SK-N-SH (cell line): Measurements from ENCODE around the gene ADAD2.

Source experiments
- CHD2 ChIP-seq: fragments of 150-350 bp; IDR thresholded peaks from 2 replicates; pipeline ENCODE4 v1.6.1; 2018; ENCODE audit warnings: low read length; ENCODE audit not compliant: partially characterized antibody
- EP300 ChIP-seq, 2 experiments: IDR thresholded peaks; 2 replicates each; pipeline versions ENCODE4 v1.4.0 to v1.6.1; 2012; ENCODE audit warnings: borderline replicate concordance in 1 of 2, low read depth in 1 of 2, low read length in 1 of 2
- FOXM1 ChIP-seq: IDR thresholded peaks from 2 replicates; pipeline ENCODE4 v1.4.0; 2012; ENCODE audit warnings: low read depth, mild to moderate bottlenecking
- GABPA ChIP-seq: IDR thresholded peaks from 2 replicates; pipeline ENCODE4 v1.4.0; 2012; ENCODE audit warnings: low read depth, mild to moderate bottlenecking
- NRF1 ChIP-seq: IDR thresholded peaks from 2 replicates; pipeline ENCODE4 v1.6.1; 2012; ENCODE audit warnings: low read depth, mild to moderate bottlenecking, low read length
- POLR2AphosphoS5 ChIP-seq: IDR thresholded peaks from 2 replicates; pipeline ENCODE4 v1.6.1; 2012; ENCODE audit warnings: low read depth, low read length
- RAD21 ChIP-seq: IDR thresholded peaks from 2 replicates; pipeline ENCODE4 v1.6.1; 2012; ENCODE audit warnings: mild to moderate bottlenecking, low read length
- RCOR1 ChIP-seq: fragments of 150-350 bp; IDR thresholded peaks from 2 replicates; pipeline ENCODE4 v1.6.1; 2017; ENCODE audit warnings: antibody characterized with exemption, low read length
- TAF1 ChIP-seq: IDR thresholded peaks from 2 replicates; pipeline ENCODE4 v1.6.1; 2012; ENCODE audit warnings: low read depth, mild to moderate bottlenecking, low read length, moderate library complexity, borderline replicate concordance
- YY1 ChIP-seq: IDR thresholded peaks from 2 replicates; pipeline ENCODE4 v1.4.0; 2012; ENCODE audit warnings: low read depth, mild to moderate bottlenecking
- TF ChIP-seq, protein P1 (sequence below): fragments of 200-600 bp; sonication (generic); IDR thresholded peaks from 2 replicates; pipeline ENCODE4 v1.6.1; 2017; ENCODE audit warnings: antibody characterized with exemption, mild to moderate bottlenecking, moderate library complexity
- TF ChIP-seq, protein P2 (sequence below): IDR thresholded peaks from 2 replicates; pipeline ENCODE4 v1.4.0; 2012; ENCODE audit warnings: low read depth, borderline replicate concordance
- TF ChIP-seq, protein P3 (sequence below): IDR thresholded peaks from 2 replicates; pipeline ENCODE4 v1.4.0; 2012; ENCODE audit warnings: low read depth

DNA sequence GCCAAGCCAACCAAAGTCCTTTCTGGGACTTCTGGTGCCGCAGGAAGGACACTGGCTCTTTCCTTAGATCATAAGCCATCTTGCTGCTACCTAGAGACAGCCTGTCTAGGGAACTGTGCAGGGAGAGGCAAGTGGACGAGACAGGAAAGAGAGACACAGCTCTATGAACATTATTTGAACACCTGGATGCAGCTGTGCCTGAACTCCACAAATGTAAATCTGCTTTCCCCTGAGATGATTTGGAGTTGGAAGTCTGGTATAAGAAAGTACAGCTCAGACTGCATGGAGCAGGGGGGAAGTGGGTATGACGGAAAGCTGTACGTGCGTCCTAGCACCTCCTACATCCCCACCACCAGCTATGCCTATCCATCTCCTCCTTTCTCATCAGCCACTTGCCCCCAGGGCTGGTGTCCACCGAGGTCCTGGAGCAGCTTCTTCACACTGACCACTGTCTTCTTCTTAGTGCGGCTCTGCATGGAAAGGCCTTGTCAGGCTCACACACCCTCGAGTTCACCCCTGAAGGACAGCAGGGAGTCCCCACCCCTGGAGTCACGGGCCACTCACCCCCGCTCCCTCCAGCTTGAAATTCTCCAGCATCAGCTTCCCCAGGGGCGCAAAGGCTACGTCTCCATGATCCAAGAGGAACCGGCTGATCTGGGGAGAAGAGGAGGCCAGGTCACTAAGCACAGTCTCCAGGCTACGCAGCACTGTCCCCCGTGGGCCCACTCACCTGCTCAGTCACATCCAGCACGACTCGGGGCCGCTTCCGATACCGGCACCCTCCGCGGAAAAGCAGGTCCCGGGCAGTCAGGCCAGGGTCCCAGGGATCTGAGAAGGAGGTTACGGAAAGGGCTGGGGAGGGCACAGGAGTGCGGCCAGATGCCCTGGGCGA lies 8.0 kb upstream of the ADAD2 start:
- TF ChIP-seq GABPA (no peak), EP300 (IDR thresholded peaks at IDR 0.05; ENCODE audit: borderline replicate concordance in 1 of 2, low read depth in 1 of 2, low read length in 1 of 2) (no peak), TAF1 (no peak), CHD2 (no peak), RAD21 (no peak), POLR2AphosphoS5 (no peak), RCOR1 (no peak), FOXM1 (no peak), NRF1 (no peak), YY1 (no peak)
- TF ChIP-seq, protein P1, sequence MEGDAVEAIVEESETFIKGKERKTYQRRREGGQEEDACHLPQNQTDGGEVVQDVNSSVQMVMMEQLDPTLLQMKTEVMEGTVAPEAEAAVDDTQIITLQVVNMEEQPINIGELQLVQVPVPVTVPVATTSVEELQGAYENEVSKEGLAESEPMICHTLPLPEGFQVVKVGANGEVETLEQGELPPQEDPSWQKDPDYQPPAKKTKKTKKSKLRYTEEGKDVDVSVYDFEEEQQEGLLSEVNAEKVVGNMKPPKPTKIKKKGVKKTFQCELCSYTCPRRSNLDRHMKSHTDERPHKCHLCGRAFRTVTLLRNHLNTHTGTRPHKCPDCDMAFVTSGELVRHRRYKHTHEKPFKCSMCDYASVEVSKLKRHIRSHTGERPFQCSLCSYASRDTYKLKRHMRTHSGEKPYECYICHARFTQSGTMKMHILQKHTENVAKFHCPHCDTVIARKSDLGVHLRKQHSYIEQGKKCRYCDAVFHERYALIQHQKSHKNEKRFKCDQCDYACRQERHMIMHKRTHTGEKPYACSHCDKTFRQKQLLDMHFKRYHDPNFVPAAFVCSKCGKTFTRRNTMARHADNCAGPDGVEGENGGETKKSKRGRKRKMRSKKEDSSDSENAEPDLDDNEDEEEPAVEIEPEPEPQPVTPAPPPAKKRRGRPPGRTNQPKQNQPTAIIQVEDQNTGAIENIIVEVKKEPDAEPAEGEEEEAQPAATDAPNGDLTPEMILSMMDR: no peak
- TF ChIP-seq, protein P2, sequence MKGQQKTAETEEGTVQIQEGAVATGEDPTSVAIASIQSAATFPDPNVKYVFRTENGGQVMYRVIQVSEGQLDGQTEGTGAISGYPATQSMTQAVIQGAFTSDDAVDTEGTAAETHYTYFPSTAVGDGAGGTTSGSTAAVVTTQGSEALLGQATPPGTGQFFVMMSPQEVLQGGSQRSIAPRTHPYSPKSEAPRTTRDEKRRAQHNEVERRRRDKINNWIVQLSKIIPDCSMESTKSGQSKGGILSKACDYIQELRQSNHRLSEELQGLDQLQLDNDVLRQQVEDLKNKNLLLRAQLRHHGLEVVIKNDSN: no peak
- TF ChIP-seq, protein P3, sequence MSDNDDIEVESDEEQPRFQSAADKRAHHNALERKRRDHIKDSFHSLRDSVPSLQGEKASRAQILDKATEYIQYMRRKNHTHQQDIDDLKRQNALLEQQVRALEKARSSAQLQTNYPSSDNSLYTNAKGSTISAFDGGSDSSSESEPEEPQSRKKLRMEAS: no peak
